GM19351 (cell line): ENCODE data around the gene ADGRD1.

Source experiments
- ATAC-seq: cut with Tn5 transposase; IDR thresholded peaks from one replicate; pipeline ENCODE4 v1.9.1; 2021; ENCODE audit warnings: mild to moderate bottlenecking, moderate library complexity; ENCODE audit not compliant: unreplicated experiment

Gene ADGRD1

GRCh38 chr12:131038961-131039950, 85.5 kb downstream of the ADGRD1 start:
- no peak for ATAC-seq

GRCh38 chr12:131040491-131040890, 86.8 kb downstream of the ADGRD1 start:
- no peak for ATAC-seq

GRCh38 chr12:131041216-131041967, 87.7 kb downstream of the ADGRD1 start:
- ATAC-seq, result no peak

DNA sequence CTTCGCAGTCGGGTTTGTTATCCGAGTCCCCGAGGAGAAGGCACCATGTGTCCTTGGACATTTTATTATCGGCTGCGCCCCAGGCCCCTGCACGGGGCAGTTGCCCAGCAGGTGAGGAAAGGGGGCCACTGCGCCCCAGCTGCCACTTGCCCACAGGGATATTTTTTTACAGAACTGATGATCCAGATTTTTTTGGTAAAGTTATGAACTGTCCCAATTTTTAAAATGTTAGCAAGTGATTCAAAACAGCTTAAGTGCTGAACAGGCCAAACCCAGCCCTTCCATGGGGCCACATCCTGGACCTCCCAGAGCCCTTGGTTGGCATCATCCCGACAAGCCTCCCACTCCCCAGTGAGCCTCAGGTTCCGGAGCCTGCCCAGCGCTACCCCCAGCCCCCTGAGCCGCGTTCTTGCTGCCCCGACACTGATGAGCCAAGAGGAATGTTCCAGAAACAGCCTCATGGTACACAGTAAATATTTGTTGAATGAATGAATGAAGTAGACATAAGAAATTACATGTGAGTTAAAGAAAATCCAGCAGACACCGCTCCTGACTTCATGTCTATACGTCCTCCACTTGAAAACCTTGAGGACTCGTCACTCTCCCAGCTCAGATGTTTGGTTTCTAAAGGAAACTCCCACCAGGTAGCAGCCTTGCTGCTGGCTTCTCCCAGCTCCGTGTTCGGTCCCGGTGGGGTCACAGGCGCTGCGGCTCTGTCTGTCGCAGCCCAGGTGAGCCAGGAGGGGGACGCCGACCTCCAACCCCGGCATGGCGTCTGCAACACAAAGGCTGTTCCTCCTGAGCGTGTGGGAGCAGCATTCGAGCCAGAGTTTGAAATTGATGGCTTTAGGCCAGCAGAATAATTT, 88.5 kb downstream of the ADGRD1 start:
- ATAC-seq, result no peak

DNA sequence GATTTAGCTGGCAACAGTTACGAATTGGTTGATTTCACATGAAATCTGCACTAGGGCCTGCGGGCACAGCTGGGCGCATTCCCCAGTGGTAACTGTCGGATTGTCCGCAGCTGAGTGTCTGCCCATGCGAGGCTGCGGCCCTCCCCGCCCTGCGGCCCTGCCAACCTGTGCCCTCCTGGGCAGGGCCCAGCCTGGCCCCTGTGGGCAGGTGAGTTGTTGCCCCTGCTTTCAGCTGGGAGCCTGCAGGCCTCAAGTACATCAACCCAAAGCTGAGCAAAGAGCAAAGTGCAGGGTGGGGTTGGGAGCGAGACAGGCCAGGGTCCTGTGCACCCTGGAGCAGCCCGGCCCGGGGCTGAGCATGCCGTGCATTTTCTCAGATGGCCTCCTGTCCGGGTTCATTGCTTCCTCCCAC, 89.1 kb downstream of the ADGRD1 start:
- ATAC-seq, result no peak

DNA sequence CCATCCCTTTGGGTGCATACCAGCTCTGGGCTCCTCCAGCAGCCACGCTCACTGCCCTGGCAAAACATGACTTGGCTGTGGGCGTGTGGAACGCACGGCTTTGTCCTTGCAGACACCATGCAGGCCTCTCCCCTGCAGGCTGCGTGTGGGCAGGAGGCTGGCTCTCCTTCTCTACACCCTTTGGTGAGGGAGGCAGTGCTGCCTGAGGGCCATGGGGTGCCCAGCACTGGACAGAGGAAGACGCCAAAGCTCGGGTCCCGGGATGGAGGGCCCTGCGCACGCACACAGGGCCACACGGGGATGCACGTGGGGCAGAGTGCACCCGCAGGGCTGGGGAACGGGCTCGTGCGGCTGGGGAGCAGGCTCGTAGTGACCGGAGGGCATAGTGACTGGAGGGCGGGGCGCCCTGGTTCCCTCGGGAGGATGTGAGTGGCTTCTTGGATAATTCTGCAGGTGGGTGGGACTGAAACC, 89.7 kb downstream of the ADGRD1 start:
- ATAC-seq, result no peak

- ATAC-seq, result no peak
These were observed 90.4 kb downstream of the ADGRD1 start for GRCh38 chr12:131044136-131044535.

DNA sequence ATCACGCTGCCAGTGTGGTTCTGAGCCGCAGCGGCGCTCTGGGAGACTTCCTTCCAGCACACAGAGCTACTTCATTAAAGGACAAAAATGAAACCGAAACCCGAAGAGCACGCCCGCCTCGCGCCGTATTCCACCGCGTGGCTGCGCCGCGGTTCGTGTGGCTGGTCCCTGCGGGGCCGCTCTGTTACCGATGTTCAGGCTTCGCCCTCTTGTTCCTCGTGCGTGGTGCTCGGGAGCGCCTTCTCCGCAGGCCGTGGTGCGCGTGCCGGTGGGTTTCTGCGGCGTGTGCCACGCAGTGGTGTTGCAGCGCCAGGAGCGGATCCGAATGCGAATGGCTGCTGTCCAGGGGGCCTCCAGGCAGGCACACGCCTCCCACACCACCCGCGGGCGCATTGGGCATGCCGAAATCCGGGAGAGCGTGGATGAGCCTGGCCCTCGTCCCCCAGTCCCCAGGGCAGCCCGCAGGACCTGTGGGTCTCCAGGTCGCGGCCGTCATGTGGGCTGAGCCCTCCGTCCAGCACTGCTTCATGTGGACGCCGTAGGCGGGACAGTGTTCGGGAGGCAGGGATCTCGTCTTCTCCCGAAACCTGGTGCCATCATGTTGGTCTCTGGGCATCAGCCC, 91.2 kb downstream of the ADGRD1 start:
- no peak for ATAC-seq

GRCh38 chr12:131045705-131046460, 92.2 kb downstream of the ADGRD1 start:
- no peak for ATAC-seq

DNA sequence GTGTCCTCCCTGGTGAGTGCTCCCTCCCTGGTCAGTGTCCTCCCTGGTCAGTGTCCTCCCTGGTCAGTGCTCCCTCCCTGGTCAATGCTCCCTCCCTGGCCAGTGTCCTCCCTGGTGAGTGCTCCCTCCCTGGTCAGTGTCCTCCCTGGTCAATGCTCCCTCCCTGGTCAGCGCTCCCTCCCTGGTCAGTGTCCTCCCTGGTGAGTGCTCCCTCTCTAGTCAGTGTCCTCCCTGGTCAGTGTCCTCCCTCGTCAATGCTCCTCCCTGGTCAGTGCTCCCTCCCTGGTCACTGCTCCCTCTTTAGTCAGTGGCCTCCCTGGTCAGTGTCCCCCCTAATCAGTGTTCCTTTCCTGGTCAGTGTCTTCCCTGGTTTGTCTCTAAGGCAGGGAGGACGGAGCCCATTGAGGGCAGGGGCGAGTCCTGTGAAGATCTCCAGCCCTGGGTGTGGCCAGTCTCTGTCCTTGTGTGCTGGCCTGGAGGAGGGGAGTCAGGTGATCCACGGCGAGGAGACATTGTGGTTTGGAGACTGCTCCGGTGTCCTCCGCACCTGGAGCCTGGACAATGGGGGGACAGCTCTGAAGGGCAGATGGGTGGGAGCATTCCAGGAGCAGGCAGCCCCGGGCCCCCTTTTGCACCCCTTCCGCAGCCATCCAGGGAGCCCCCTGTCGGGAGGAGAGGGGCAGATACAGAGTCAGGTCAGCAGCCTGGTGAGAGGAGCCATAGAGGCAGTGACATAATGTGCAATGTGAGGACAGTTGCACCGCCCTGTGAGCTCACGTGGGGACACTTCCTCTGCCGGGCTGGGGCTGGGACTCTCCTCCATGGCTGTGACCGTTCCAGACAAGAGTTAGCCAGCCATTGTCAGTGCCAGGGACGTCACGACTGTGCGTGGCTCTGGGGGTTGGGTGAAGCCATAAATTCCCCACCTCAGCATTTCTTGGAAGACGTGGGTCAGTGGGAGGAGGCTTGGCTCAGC, 93.4 kb downstream of the ADGRD1 start:
- ATAC-seq, result no peak

DNA sequence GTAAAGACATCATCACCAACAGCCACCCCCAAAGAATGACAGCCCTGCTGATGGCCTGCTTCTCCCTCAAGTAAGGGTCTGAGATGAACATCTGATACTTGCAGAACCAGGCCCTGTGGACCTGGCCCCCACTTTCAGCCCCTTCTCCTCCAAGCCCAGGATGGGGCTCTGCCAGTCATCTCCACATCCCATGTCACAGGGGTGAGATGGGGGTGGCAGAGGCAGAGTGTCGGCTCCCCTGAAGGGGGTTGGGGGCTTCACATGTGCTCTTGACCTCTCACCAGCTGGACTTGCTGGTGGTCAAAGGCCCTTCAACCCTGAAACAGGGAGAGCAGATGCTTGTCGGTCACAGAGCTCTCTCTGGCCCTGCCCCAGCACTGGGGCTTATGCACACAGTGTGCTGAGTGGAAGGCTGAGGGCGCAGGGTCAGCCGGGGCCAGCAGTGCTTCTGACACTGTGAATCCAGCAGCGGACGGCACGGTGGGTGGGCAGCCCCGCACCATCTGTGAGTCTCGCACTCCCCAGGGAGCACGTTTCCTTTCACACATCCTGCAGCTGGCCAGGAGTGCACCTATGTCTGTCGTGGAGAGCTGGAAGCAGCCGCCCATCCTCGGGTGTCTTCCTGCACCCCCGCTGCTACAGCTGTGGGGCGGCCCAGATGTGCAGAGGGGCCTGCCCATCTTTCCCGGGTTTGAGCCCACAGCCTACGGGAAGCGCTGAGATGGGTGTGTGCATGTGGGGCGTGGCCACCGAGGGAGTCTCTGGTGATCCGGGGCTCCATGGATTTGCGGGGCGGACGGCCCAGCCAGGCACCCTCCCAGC, 94.3 kb downstream of the ADGRD1 start:
- ATAC-seq, result no peak

GRCh38 chr12:131048611-131048990, 94.9 kb downstream of the ADGRD1 start:
- no peak for ATAC-seq

DNA sequence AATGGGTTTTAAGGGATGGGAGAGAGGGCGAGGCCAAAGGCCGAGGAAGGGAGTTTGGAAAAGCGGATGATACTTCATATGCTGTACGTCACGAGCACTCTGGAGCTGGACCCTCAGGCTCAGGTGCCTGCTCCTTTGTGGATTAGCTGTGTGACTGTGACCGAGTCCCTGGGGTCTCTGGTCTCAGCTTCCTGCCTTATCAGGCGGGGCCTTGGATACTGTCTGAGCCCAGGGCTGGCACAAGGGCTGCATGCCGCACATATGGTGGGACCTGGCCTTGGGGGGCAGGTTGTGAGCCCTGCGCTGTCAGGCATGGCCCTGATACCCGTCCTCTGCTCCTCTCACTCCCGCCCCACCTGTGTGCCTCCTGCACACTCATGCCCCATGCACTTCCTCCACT, 95.3 kb downstream of the ADGRD1 start:
- ATAC-seq, result no peak

DNA sequence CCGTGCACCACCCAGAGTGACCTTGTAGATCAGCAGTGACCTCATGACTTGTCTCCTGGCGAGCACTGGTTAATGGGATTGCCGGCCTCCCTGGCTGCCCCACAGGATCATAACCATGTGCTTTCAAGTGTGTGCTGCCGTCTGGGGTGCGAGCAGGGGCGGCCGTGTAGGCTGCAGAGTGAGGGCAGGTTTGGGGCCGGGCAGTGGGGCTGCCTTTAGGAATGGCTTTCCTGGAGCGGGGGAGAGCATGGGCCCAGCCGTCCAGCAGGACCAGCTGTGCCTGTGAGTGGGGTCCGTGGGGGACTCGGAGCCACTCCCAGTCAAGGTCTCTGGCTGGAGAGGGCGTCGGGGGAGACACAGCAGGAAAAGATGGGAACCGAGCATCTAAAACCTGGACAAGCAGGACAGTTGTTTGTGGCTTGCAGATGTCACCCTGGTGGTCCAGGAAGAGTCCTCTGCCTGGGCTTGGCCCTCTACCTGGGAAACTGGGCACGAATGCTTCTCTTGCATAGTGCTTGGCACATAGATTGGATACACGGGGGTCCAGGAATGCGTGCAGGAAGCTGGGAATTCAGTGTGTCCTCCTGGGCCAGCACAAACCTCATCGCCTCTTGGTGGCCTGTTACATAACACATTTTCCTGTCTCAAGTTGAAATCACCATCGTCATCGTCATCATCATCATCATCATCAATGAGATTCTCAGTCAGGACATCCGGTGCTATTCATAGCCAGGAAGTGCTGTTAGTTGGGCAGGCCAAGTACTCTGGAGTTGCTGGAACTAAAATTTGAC, 96.0 kb downstream of the ADGRD1 start:
- no peak for ATAC-seq

GRCh38 chr12:131050463-131051154, 96.9 kb downstream of the ADGRD1 start:
- ATAC-seq, result no peak

- no peak for ATAC-seq
These were observed 97.4 kb downstream of the ADGRD1 start for GRCh38 chr12:131051155-131051473.
